Chondrocyte (in vitro differentiated cells): ENCODE data around the gene REEP3. TPM values are rescaled to one million over a fixed set of nuclear protein-coding genes. Genes with fewer than 3 reads are reported as not detected.

Experiments
- DNase-seq: peaks from one replicate; pipeline ENCODE4 v3.0.0; 2021; ENCODE audit warnings: mixed read lengths, low spot score
- H3K27ac Mint-ChIP-seq: one replicate; pipeline ENCODE4 v1.8.0; 2021; ENCODE audit warnings: mild to moderate bottlenecking, moderate library complexity, mixed read lengths; ENCODE audit not compliant: unreplicated experiment
- H3K27me3 Mint-ChIP-seq: 2 replicates; pipeline ENCODE4 v1.8.0; 2021; ENCODE audit warnings: low read depth, mixed read lengths
- H3K36me3 Mint-ChIP-seq: 2 replicates; pipeline ENCODE4 v1.8.0; 2021; ENCODE audit warnings: low read depth, mixed read lengths
- H3K4me1 Mint-ChIP-seq: 2 replicates; pipeline ENCODE4 v1.8.0; 2021; ENCODE audit warnings: low read depth, mild to moderate bottlenecking, mixed read lengths
- H3K4me3 Mint-ChIP-seq: one replicate; pipeline ENCODE4 v1.8.0; 2021; ENCODE audit warnings: mild to moderate bottlenecking, moderate library complexity, mixed read lengths; ENCODE audit not compliant: unreplicated experiment
- H3K9me3 Mint-ChIP-seq: 2 replicates; pipeline ENCODE4 v1.8.0; 2021; ENCODE audit warnings: low read depth, mixed read lengths
- total RNA-seq: library from RNA; stranded (reverse); gene quantifications from 3 replicates; pipeline ENCODE4 v1.2.1, GENCODE V29; 2021
- TF ChIP-seq, protein P1 (sequence below): fragments of 200-600 bp; sonication (generic); IDR thresholded peaks from 2 replicates; pipeline ENCODE4 v1.5.0; 2021; ENCODE audit warnings: antibody characterized with exemption, mild to moderate bottlenecking, moderate library complexity

Gene REEP3
- total RNA-seq, 1 donor from 2014 or later: 80.6 TPM

DNA sequence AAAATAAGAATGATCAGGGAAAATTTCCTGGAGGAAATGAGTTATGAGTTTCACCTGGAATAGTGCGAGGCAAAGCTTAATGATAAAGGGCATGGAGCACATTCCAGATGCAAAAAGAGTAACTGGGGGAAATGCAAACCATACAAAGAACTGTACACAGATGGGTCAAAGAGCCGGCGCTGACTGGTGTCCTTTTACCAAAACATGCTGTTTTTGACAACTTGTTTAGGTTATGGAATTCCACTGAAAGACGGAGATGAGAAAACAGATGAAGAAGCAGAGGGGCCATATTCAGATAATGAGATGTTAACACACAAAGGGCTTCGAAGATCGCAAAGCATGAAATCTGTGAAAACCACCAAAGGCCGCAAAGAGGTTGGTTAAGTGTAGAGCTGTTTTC, 98.2 kb downstream of the REEP3 start:
- Mint-ChIP-seq H3K4me3 (no peak overlapping the region), H3K9me3 (no peaks in the 10 kb centered on the region), H3K27me3 (no peaks in the 10 kb centered on the region), H3K36me3 (peaks cover 20% of the 10 kb centered on the region), H3K4me1 (peaks cover 7% of the 10 kb centered on the region), H3K27ac (no peak overlapping the region)
- TF ChIP-seq, protein P1, sequence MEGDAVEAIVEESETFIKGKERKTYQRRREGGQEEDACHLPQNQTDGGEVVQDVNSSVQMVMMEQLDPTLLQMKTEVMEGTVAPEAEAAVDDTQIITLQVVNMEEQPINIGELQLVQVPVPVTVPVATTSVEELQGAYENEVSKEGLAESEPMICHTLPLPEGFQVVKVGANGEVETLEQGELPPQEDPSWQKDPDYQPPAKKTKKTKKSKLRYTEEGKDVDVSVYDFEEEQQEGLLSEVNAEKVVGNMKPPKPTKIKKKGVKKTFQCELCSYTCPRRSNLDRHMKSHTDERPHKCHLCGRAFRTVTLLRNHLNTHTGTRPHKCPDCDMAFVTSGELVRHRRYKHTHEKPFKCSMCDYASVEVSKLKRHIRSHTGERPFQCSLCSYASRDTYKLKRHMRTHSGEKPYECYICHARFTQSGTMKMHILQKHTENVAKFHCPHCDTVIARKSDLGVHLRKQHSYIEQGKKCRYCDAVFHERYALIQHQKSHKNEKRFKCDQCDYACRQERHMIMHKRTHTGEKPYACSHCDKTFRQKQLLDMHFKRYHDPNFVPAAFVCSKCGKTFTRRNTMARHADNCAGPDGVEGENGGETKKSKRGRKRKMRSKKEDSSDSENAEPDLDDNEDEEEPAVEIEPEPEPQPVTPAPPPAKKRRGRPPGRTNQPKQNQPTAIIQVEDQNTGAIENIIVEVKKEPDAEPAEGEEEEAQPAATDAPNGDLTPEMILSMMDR: no peak
- DNase-seq: no peak

DNA sequence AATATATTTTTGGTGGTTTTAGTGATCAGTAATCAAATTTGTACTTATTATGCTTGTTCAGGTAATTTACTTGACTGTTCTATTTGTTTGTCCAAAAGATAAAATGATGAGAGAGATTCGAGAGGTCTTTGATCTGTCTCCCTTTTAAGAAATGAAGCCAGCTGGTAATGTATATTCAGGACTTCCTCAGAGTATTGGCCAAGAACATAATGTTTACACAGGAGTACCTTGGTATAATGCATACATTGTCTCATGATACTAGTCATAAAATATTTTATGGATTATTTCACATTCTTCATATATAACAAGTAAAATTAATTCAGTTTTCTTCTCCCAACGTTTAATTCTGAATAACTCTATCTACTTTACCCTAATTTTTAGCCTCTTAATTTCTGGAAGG, 100.9 kb downstream of the REEP3 start:
- no peak overlapping the region for H3K4me3 Mint-ChIP-seq
- H3K9me3 Mint-ChIP-seq: no peaks in the 10 kb centered on the region
- H3K27ac Mint-ChIP-seq: no peak overlapping the region
- peaks cover 8% of the 10 kb centered on the region for H3K4me1 Mint-ChIP-seq
- peaks cover 17% of the 10 kb centered on the region for H3K36me3 Mint-ChIP-seq
- H3K27me3 Mint-ChIP-seq: no peaks in the 10 kb centered on the region
- DNase-seq: no peak
- TF ChIP-seq, protein P1: no peak

DNA sequence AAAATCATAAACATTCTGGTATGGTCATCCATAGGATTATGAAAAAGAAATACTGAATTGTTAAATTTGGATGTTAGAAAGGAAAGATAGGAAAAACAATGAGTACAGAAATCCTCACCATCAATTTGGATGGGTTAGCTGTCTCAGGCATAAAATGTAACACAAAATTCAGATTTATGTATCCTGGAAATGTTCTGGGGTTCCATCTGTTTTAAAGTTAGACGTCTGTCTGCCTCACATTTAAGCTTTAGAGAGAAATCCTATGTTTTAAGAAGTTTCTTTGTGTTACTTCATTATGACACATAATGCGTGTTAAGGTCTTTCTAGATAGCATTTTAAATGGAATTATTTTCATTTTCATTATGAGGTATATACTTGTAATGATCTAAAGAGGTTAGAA, 103.5 kb downstream of the REEP3 start:
- H3K36me3 Mint-ChIP-seq: peaks cover 9% of the 10 kb centered on the region
- H3K27ac Mint-ChIP-seq: no peak overlapping the region
- no peaks in the 10 kb centered on the region for H3K9me3 Mint-ChIP-seq
- TF ChIP-seq, protein P1: no peak
- H3K4me3 Mint-ChIP-seq: no peak overlapping the region
- DNase-seq: no peak
- H3K27me3 Mint-ChIP-seq: no peaks in the 10 kb centered on the region
- H3K4me1 Mint-ChIP-seq: peaks cover 31% of the 10 kb centered on the region

DNA sequence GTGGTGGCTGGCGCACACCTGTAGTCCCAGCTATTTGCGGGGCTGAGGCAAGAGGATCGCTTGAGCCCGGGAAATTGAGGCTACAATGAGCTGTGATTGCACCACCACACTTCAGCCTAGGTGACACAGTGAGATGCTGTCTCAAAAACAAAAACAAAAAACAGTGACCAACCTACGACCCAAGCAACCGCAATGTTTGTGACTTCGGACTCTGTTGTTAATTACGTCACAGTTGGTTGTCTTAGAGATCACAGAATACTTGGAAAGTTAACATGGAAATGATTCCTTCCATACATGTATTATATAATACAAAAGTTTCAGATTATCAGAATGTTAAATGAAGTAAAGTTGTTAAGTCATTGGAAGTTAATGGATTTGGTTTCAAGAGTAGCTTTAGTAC, 106.2 kb downstream of the REEP3 start:
- Mint-ChIP-seq H3K27ac (peak overlapping the region; percentile 49), H3K9me3 (no peaks in the 10 kb centered on the region), H3K27me3 (no peaks in the 10 kb centered on the region), H3K36me3 (peaks cover 5% of the 10 kb centered on the region), H3K4me3 (no peak overlapping the region), H3K4me1 (peaks cover 43% of the 10 kb centered on the region)
- DNase-seq: no peak
- TF ChIP-seq, protein P1: no peak

- Mint-ChIP-seq H3K4me3 (no peak overlapping the region), H3K36me3 (peaks cover 4% of the 10 kb centered on the region), H3K9me3 (no peaks in the 10 kb centered on the region), H3K4me1 (peaks cover 43% of the 10 kb centered on the region), H3K27me3 (no peaks in the 10 kb centered on the region), H3K27ac (peak overlapping the region; percentile 89)
- DNase-seq: no peak
- TF ChIP-seq, protein P1: no peak
These were observed 106.7 kb downstream of the REEP3 start for GRCh38 chr10:63627881-63628296.
